Natural killer cell (primary cell): ENCODE results near the gene FCRLB. TPM values are rescaled to one million over a fixed set of nuclear protein-coding genes. Genes with fewer than 3 reads are reported as not detected.

Experiments used
- ATAC-seq, 3 donors: fragments of 150-1000 bp in 2 of 3; fragments of 200-7000 bp in 1 of 3; cut with Tn5 transposase; 1 replicate in 1 of 3; 2 replicates in 2 of 3; pipeline ENCODE4 v1.10.0; 2021; ENCODE audit warnings: mild to moderate bottlenecking in 2 of 3, moderate library complexity in 2 of 3
- DNase-seq, 2 donors: peaks; one replicate each; pipeline versions ENCODE4 v3.0.0 to v3.0.0-alpha.2; 2013 to 2021; ENCODE audit warnings: mixed read lengths in 1 of 2
- H3K27ac ChIP-seq: one replicate; pipeline ENCODE4 v1.5.1; 2013; ENCODE audit warnings: mild to moderate bottlenecking, low read length
- H3K27me3 ChIP-seq: one replicate; pipeline ENCODE4 v1.6.1; 2013; ENCODE audit warnings: low read length; ENCODE audit not compliant: control insufficient read depth, insufficient read depth
- H3K36me3 ChIP-seq: one replicate; pipeline ENCODE4 v1.6.1; 2013; ENCODE audit warnings: low read length; ENCODE audit not compliant: control insufficient read depth, insufficient read depth
- H3K4me1 ChIP-seq: one replicate; pipeline ENCODE4 v1.6.1; 2013; ENCODE audit warnings: low read length; ENCODE audit not compliant: control insufficient read depth, insufficient read depth
- H3K4me3 ChIP-seq: one replicate; pipeline ENCODE4 v1.5.1; 2013; ENCODE audit warnings: low read length
- H3K9me3 ChIP-seq: one replicate; pipeline ENCODE4 v1.6.1; 2013; ENCODE audit warnings: low read length; ENCODE audit not compliant: control insufficient read depth, insufficient read depth
- H3K27ac Mint-ChIP-seq, 2 donors: one replicate each; pipeline ENCODE4 v1.8.0; 2022; ENCODE audit warnings: mild to moderate bottlenecking in 2 of 2, mixed read lengths in 2 of 2, moderate library complexity in 1 of 2
- H3K27me3 Mint-ChIP-seq, 2 donors: one replicate each; pipeline ENCODE4 v1.8.0; 2022; ENCODE audit warnings: low read depth in 2 of 2, mixed read lengths in 2 of 2
- H3K36me3 Mint-ChIP-seq: one replicate; pipeline ENCODE4 v1.8.0; 2022; ENCODE audit warnings: mixed read lengths
- H3K4me1 Mint-ChIP-seq, 2 donors: one replicate each; pipeline ENCODE4 v1.8.0; 2022; ENCODE audit warnings: mixed read lengths in 2 of 2
- H3K4me3 Mint-ChIP-seq: one replicate; pipeline ENCODE4 v1.8.0; 2022; ENCODE audit warnings: mild to moderate bottlenecking, moderate library complexity, mixed read lengths
- H3K9me3 Mint-ChIP-seq, 2 donors: one replicate each; pipeline ENCODE4 v1.8.0; 2022; ENCODE audit warnings: mixed read lengths in 2 of 2
- CTCF ChIP-seq: fragments of 200-600 bp; IDR thresholded peaks from one replicate; pipeline ENCODE4 v1.8.0; 2022; ENCODE audit warnings: antibody characterized with exemption
- WGBS: methylation state at CpG from one replicate; pipeline ENCODE4 v1.1.7; 2013; ENCODE audit warnings: missing lambda C conversion rate; ENCODE audit not compliant: insufficient coverage; 5-methylcytosine and 5-hydroxymethylcytosine counted together
- intact Hi-C: fragments of 100-400 bp; cut with micrococcal nuclease; formaldehyde crosslinking; loops from one replicate; pipeline ENCODE4 v1.14.2; 2022
- total RNA-seq, 4 donors: library from RNA; stranded (reverse); fragments of 120-200 nt in 1 of 4; gene quantifications; one replicate each; pipeline versions ENCODE4 v1.2.3 to v1.2.4, GENCODE V29; 2013 to 2022

FCRLB gene
- total RNA-seq, 3 donors from 2014 or later (not counting 1 experiment from before 2014, with no cell fraction given): 3.6 to 6.2 (median 5.2) TPM

- no peak overlapping the region for H3K27ac ChIP-seq
- H3K27ac Mint-ChIP-seq: peak overlapping the region in 1 of 2 donors; percentile 81
- no CpG with 5 or more reads among the region's 2 CpGs for WGBS
- ATAC-seq (no peak), DNase-seq (no peak)
- no peak overlapping the region for H3K4me3 ChIP-seq
- H3K27me3 ChIP-seq: no peaks in the 10 kb centered on the region
- H3K27me3 Mint-ChIP-seq: no peaks in the 10 kb centered on the region
- H3K9me3 Mint-ChIP-seq: no peaks in the 10 kb centered on the region
- H3K4me1 ChIP-seq: peaks cover 32% of the 10 kb centered on the region
- H3K4me3 Mint-ChIP-seq: no peak overlapping the region
- no peaks in the 10 kb centered on the region for H3K36me3 ChIP-seq
- H3K9me3 ChIP-seq: no peaks in the 10 kb centered on the region
- intact Hi-C loops: loop anchor here (1.0 to 10.0 kb wide), 2 partner anchors 10 to 523 kb away; partner anchors contain the start of gene FCER1G
- no peak for TF ChIP-seq CTCF
- H3K36me3 Mint-ChIP-seq: no peaks in the 10 kb centered on the region
- H3K4me1 Mint-ChIP-seq: peaks cover 34 to 45% of the 10 kb centered on the region in 2 donors
These were observed 16.3 kb downstream of the FCRLB start for GRCh38 chr1:161737625-161738024.

GRCh38 chr1:161738627-161739287 lies 17.4 kb downstream of the FCRLB start:
- ATAC-seq (peak; percentile 91 to 93 (median 92)), DNase-seq (peak; percentile 79 to 83)
- H3K4me3 ChIP-seq: no peak overlapping the region
- H3K27ac ChIP-seq: peak overlapping the region; percentile 57
- Mint-ChIP-seq H3K9me3 (no peaks in the 10 kb centered on the region), H3K27ac (peak overlapping the region; percentile 81 to 84), H3K4me1 (peaks cover 34 to 45% of the 10 kb centered on the region in 2 donors), H3K36me3 (no peaks in the 10 kb centered on the region), H3K27me3 (no peaks in the 10 kb centered on the region), H3K4me3 (peak overlapping the region; percentile 58)
- peaks cover 32% of the 10 kb centered on the region for H3K4me1 ChIP-seq
- H3K36me3 ChIP-seq: no peaks in the 10 kb centered on the region
- peak; percentile 55 for TF ChIP-seq CTCF
- no peaks in the 10 kb centered on the region for H3K9me3 ChIP-seq
- intact Hi-C loops: loop anchor here (1.0 to 10.0 kb wide), 3 partner anchors 11 to 524 kb away; partner anchors contain the start of gene FCER1G
- no peaks in the 10 kb centered on the region for H3K27me3 ChIP-seq
- 43% methylated on average over 4 of the region's 4 CpGs for whole genome bisulfite sequencing

GRCh38 chr1:161739865-161740566 lies 18.7 kb downstream of the FCRLB start:
- Histone ChIP-seq H3K4me3 (no peak overlapping the region), H3K36me3 (no peaks in the 10 kb centered on the region), H3K27me3 (no peaks in the 10 kb centered on the region), H3K9me3 (no peaks in the 10 kb centered on the region), H3K27ac (peak overlapping the region; percentile 57), H3K4me1 (peaks cover 32% of the 10 kb centered on the region)
- peaks cover 0 to 3% of the 10 kb centered on the region in 2 donors for H3K27me3 Mint-ChIP-seq
- peaks cover 34 to 45% of the 10 kb centered on the region in 2 donors for H3K4me1 Mint-ChIP-seq
- peak overlapping the region; percentile 53 for H3K4me3 Mint-ChIP-seq
- no peaks in the 10 kb centered on the region for H3K9me3 Mint-ChIP-seq
- TF ChIP-seq CTCF: no peak
- no peaks in the 10 kb centered on the region for H3K36me3 Mint-ChIP-seq
- no peak for ATAC-seq
- intact Hi-C loops: loop anchor here (1.0 to 10.0 kb wide), 2 partner anchors 174 to 525 kb away; partner anchors contain the start of gene FCER1G
- WGBS: 38% methylated on average over 7 of the region's 8 CpGs
- peak overlapping the region; percentile 81 to 84 for H3K27ac Mint-ChIP-seq
- no peak for DNase-seq
